NCI-H524 (cell line): ENCODE results near the gene ELF1.
A peak's percentile ranks its signal among the peaks of the same experiment; 100 is the strongest.

Experiments
- DNase-seq, 2 experiments: peaks; one replicate each; lab custom pipeline; 2025; lab: John Stamatoyannopoulos, UW

The ELF1 gene

GRCh38 chr13:41006978-41007743 is 12.0 kb downstream of the ELF1 start:
- DNase-seq, result no peak

DNA sequence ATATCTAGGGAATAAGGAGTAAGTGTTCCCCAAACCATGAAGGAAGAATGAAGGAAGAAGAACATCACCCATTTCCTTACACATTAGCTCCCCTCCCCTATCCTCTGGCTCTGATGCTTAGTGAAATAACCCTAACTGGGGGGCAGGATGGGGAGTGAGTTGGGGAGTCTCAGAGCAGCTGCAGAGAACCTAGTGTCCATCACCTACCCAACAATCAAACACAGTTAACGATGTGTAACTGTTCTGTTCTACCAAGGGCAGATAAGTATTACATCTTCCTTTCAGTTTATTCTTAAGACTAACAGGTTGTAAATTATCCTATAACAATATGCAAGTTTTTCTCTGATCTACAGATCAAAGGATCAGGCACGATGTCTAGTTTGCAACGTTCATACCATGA is 12.8 kb downstream of the ELF1 start:
- no peak for DNase-seq

DNA sequence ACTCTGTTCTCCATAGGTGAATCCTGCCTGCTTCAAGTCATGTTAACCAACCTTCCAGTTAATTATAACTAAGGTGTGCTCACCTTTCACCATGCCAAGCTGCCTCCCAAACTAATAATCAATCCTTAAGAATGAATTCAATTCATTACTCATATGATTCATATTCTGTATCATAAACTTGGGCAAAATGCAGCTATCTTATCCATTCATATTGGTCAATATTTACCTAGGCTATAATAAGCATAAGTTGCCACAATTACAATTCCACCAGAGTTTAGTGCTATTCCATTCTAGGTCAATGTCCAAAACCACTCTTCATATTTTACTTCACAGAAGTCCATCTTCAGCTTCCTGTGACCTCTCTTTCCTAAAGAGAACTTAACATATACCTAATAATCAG is 13.4 kb downstream of the ELF1 start:
- no peak for DNase-seq

GRCh38 chr13:41004875-41005693 is 14.0 kb downstream of the ELF1 start:
- no peak for DNase-seq

GRCh38 chr13:41002606-41003005 is 16.5 kb downstream of the ELF1 start:
- no peak for DNase-seq

- no peak for DNase-seq
Measured at GRCh38 chr13:41001695-41002094, 17.4 kb downstream of the ELF1 start.

DNA sequence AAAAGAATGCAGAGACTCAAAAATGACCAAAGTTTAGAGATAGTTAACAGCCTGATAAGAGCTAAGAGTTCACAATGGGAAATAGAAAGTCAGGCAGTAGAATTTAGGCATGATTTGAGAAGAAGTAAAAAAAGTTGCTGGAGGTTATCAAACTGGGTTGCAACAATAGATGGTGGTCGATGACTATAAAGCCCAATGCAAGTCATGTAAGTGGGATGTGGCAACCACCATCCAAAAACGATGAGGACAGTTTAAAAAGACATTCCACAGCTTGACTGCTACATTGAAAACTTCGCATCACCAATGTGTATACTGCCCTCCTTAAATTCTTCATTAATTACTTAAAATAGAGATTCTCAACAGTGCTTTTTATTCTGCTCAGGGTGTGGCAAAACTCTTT is 19.7 kb downstream of the ELF1 start:
- DNase-seq, result no peak

- DNase-seq, result no peak
Measured at GRCh38 chr13:40996426-40997092, 22.6 kb downstream of the ELF1 start.

GRCh38 chr13:40995997-40996396 is 23.1 kb downstream of the ELF1 start:
- DNase-seq, result peak in 1 of 2 experiments; percentile 7

GRCh38 chr13:40994581-40995230 is 24.4 kb downstream of the ELF1 start:
- no peak for DNase-seq

DNA sequence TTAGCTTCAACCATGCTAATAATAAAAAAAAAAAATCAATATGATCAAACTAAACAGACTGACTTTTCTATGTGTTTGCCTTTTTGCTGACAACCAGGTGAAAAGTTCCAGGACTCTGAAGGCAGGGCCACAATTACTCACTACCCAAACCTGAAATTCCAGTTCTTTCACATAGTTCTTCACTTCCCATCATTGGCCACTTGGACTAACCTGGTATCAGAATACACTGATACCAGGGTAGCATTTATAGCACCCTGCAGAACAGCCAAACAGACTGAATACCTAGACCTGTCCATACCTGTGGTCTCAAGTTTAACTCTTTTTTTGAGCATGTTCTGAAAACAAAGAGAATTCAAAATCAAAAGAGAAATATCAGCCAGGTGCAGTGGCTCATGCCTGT is 25.1 kb downstream of the ELF1 start:
- DNase-seq, result no peak

DNA sequence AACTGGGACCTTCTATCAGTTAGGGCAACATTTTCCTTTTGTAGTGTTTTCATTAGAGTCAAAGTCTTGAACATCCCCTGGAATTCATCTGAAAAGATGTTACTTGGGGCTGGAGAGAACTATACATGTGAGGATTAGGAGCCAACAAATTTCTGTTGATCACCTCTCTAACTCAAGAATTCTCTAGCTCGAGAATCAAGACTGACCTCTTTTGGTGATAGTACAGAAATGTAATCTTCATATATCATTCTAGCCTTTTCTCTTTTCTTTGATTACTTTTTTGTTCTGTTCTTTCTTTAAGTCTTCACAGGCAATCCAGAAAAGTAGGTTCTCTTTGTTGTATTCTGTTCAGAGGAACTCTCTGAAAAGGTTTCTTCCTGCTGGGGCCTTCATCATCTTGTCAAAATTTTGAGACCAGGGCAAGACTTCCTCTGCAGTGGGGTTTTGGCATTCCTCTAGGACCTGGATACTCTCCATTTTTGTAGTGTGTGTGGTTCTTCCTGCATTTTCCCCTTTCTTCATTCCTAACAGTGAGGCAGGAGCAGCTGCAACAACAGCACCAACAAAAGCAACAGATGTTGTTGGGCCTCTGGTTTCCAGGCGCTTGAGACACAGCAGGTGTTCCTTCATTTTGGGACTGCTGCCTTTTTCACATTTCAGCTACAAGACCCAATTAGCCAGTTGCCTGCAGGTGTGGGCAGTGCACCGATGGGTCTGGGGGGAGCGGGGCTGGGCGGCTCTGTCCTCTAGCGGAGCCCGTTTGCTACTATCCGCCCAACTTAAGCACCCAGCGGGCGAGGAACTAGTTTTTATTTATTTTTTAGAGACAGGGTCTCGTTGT is 26.2 kb downstream of the ELF1 start:
- peak; percentile 52 to 77 for DNase-seq

DNA sequence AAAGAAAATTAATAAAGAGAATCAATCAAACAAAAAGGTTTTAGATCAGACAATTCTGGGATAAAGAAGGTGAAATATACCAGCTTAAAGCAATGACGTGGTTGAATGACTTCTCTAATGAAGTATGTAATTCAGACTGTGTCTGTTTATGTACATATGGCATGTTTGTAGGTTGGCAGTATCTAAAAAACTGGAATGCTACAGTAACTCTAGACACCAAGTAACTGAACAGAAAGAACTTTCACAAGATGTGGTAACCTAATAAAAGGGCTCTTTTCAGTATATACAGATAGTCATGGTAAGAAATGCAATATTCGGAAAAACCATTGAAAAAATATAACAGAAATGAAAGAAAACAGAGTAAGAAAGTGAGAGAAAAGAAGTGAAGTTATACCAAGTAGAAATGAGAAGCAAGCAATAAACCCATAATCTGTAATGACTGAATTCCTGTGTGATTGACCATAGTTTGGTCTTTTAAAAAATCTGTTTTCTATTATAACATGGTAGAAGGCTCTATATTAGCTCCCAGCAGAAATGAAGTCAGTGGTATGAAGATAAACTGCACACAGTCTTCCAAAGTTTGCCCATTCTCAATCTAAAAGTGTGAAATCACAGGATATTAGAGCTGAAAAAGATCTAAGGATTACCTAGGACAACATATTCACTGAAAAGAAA is 31.4 kb downstream of the ELF1 start:
- DNase-seq, result peak in 1 of 2 experiments; percentile 7

DNA sequence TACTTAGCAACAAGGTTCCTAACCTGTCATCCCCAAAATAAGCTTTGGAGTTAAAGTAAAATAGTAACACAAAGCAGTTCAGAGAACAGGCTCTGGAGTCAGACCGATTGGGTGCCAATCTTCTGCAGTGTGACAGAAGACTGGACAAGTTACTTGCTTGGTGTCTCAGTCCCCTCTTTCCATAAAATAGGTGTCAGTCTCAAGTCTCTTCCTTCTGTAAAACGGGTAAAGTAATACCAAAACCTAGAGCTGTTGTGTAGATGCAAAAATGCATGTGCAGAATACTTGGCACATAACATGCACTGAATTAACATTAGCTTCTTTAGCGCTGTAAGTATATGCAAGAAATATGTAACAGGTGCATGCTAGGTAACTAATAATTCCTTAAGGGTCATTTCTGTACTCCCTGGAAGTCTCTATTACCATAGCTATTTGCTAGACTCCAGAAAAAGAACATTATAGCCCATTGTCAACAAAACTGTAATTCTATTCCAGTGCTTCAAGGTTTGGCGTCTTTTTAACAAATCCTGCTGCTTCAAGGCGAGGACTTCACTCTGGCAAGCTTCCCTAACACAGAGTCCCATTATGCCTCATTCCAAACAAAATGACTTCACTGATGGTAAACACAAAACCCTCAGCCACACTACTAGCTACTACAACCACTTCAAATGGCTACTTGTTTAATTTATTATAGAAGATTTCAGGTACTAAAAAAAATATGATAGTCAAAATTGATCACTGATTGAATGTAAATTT is 32.8 kb downstream of the ELF1 start:
- DNase-seq, result no peak

- DNase-seq, result no peak
Measured at GRCh38 chr13:40985381-40986100, 33.6 kb downstream of the ELF1 start.

DNA sequence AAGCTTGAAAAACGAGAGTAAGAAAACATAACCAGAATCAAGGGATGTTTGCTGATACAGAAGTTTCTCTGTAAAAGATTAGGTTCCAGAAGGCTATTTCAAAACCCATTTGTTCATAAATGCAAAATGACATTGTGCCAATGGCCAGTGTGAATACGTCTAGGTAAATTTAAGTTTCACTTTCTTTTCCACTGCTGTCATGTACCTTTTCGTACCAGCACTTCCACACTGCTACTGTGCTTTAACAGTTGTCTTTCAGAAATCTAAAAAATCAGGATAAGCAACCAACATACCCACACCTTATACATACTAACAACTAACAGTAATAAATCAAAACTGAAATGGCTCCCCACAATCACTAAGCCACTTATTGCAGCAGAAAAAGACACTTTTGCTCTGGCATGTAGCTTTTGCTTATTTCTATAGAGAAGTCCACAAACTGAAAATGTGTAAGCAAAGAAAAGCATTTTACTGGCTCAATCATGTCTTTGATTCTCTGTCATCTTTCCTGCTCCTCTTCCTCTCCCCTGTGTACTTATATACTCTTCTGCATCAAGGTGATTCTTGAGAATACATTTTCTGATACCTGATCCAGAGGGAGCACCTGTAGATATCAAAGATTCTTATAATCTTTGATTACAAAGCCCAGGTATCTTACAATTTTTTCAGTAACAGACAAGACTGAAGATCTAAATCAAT is 34.3 kb downstream of the ELF1 start:
- DNase-seq, result no peak

- DNase-seq, result no peak
Measured at GRCh38 chr13:40983725-40984667, 35.1 kb downstream of the ELF1 start.

- DNase-seq, result no peak
Measured at GRCh38 chr13:40983259-40983658, 35.9 kb downstream of the ELF1 start.
